IMR-90 (cell line): ENCODE data around the gene CNTN3. TPM values are rescaled to one million over a fixed set of nuclear protein-coding genes. Genes with fewer than 3 reads are reported as not detected.

ENCODE experiments used
- ATAC-seq: fragments of 200-7000 bp; cut with Tn5 transposase; 2 replicates; pipeline ENCODE4 v1.9.1; 2020; ENCODE audit warnings: low read depth, mild to moderate bottlenecking, moderate library complexity
- BruUV-seq: library from RNA; stranded (reverse); fragments of 400-500 nt; replicated peaks from 2 replicates; lab custom pipeline; 2021; lab: Mats Ljungman, UMichigan
- CTCF ChIA-PET: fragments of 300-600 bp; formaldehyde crosslinking; extraction: SDS; loops from one replicate; lab custom pipeline; 2021; ENCODE audit warnings: antibody characterized with exemption; lab: Yijun Ruan, JAX
- POLR2A ChIA-PET: fragments of 300-600 bp; sonication (Branson Sonifier 250); formaldehyde crosslinking; loops from one replicate; lab custom pipeline; 2022; ENCODE audit warnings: antibody characterized with exemption; ENCODE audit not compliant: unreplicated experiment; lab: Charles Lee
- DNase-seq: peaks from one replicate; pipeline ENCODE4 v3.0.0; 2013
- H2AFZ ChIP-seq: replicated peaks from 2 replicates; pipeline ENCODE3; 2013; ENCODE audit warnings: low read length, mild to moderate bottlenecking; ENCODE audit not compliant: poor library complexity
- H2AK5ac ChIP-seq: 2 replicates; pipeline ENCODE4 v1.6.1; 2013; ENCODE audit warnings: low read depth, low read length, inconsistent platforms
- H2AK9ac ChIP-seq: replicated peaks from 2 replicates; pipeline ENCODE3; 2013; ENCODE audit warnings: mild to moderate bottlenecking, low read depth, low read length, moderate library complexity; ENCODE audit not compliant: poor library complexity
- H2BK120ac ChIP-seq: 2 replicates; pipeline ENCODE4 v1.6.1; 2013; ENCODE audit warnings: low read depth, low read length, inconsistent platforms
- H2BK15ac ChIP-seq: 3 replicates; pipeline ENCODE4 v1.6.1; 2013; ENCODE audit warnings: low read depth, low read length, inconsistent platforms
- H2BK20ac ChIP-seq: 2 replicates; pipeline ENCODE4 v1.6.1; 2013; ENCODE audit warnings: low read depth, mild to moderate bottlenecking, inconsistent platforms, low read length, moderate library complexity
- H2BK5ac ChIP-seq: 2 replicates; pipeline ENCODE4 v1.6.1; 2013; ENCODE audit warnings: mild to moderate bottlenecking, low read depth, low read length, inconsistent platforms; ENCODE audit not compliant: poor library complexity, severe bottlenecking
- H3K14ac ChIP-seq: replicated peaks from 2 replicates; pipeline ENCODE4 v1.6.1; 2013; ENCODE audit warnings: low read depth, low read length, inconsistent platforms
- H3K18ac ChIP-seq: 2 replicates; pipeline ENCODE4 v1.6.1; 2013; ENCODE audit warnings: low read depth, low read length, control low read depth
- H3K23ac ChIP-seq: 2 replicates; pipeline ENCODE4 v1.6.1; 2013; ENCODE audit warnings: low read depth, low read length, inconsistent platforms
- H3K27ac ChIP-seq: 2 replicates; pipeline ENCODE4 v1.5.1; 2013; ENCODE audit warnings: mild to moderate bottlenecking, control low read depth, low read length; ENCODE audit not compliant: insufficient read depth
- H3K27me3 ChIP-seq: 2 replicates; pipeline ENCODE4 v1.6.1; 2013; ENCODE audit warnings: low read length; ENCODE audit not compliant: control insufficient read depth, insufficient read depth
- H3K36me3 ChIP-seq: 2 replicates; pipeline ENCODE4 v1.6.1; 2013; ENCODE audit warnings: low read length, mixed read lengths; ENCODE audit not compliant: control insufficient read depth, insufficient read depth
- H3K4ac ChIP-seq: 2 replicates; pipeline ENCODE4 v1.6.1; 2013; ENCODE audit warnings: low read depth, low read length, inconsistent platforms
- H3K4me1 ChIP-seq: 2 replicates; pipeline ENCODE4 v1.6.1; 2013; ENCODE audit warnings: low read length, mixed read lengths; ENCODE audit not compliant: control insufficient read depth, insufficient read depth
- H3K4me2 ChIP-seq: 2 replicates; pipeline ENCODE4 v1.6.1; 2013; ENCODE audit warnings: low read depth, mild to moderate bottlenecking, control low read depth, low read length, moderate library complexity
- H3K4me3 ChIP-seq: 2 replicates; pipeline ENCODE4 v1.5.1; 2013; ENCODE audit warnings: low read depth, mild to moderate bottlenecking, control low read depth, low read length, moderate library complexity; ENCODE audit not compliant: insufficient read depth
- H3K56ac ChIP-seq: 2 replicates; pipeline ENCODE4 v1.6.1; 2013; ENCODE audit warnings: low read length, inconsistent platforms; ENCODE audit not compliant: insufficient read depth; ENCODE audit errors: extremely low read depth
- H3K79me1 ChIP-seq, 2 experiments: 2 replicates each; pipeline ENCODE4 v1.6.1; 2013; ENCODE audit warnings: low read length in 2 of 2, inconsistent platforms in 1 of 2, low read depth in 1 of 2
- H3K9ac ChIP-seq: 2 replicates; pipeline ENCODE4 v1.6.1; 2013; ENCODE audit warnings: low read depth, low read length, control low read depth
- H3K9me1 ChIP-seq: 2 replicates; pipeline ENCODE4 v1.6.1; 2013; ENCODE audit warnings: low read length, inconsistent platforms; ENCODE audit not compliant: insufficient read depth
- H3K9me3 ChIP-seq: 2 replicates; pipeline ENCODE4 v1.6.1; 2013; ENCODE audit warnings: low read length; ENCODE audit not compliant: control insufficient read depth, insufficient read depth
- H4K20me1 ChIP-seq: 2 replicates; pipeline ENCODE4 v1.6.1; 2013; ENCODE audit warnings: low read length, inconsistent platforms; ENCODE audit not compliant: insufficient read depth
- H4K5ac ChIP-seq: 2 replicates; pipeline ENCODE4 v1.6.1; 2013; ENCODE audit warnings: mild to moderate bottlenecking, low read depth, low read length, control low read depth
- H4K8ac ChIP-seq, 2 experiments: 2 replicates each; pipeline ENCODE4 v1.6.1; 2013; ENCODE audit warnings: low read depth in 2 of 2, low read length in 2 of 2, control low read depth in 1 of 2, inconsistent platforms in 1 of 2
- H4K91ac ChIP-seq: 2 replicates; pipeline ENCODE4 v1.6.1; 2013; ENCODE audit warnings: low read depth, low read length, inconsistent platforms; ENCODE audit not compliant: insufficient read depth
- BHLHE40 ChIP-seq: fragments of 150-350 bp; IDR thresholded peaks from 2 replicates; pipeline ENCODE4 v1.6.1; 2016; ENCODE audit warnings: mild to moderate bottlenecking, low read depth, low read length
- CEBPB ChIP-seq: IDR thresholded peaks from 2 replicates; pipeline ENCODE4 v1.6.1; 2012; ENCODE audit warnings: low read depth, low read length, improper control_type of control experiment
- CHD1 ChIP-seq: IDR thresholded peaks from 2 replicates; pipeline ENCODE4 v1.6.1; 2012; ENCODE audit warnings: low read depth, low read length, improper control_type of control experiment
- FOS ChIP-seq: fragments of 150-350 bp; IDR thresholded peaks from 2 replicates; pipeline ENCODE4 v1.6.1; 2016; ENCODE audit warnings: low read depth, low read length
- RAD21 ChIP-seq: IDR thresholded peaks from 2 replicates; pipeline ENCODE4 v1.6.1; 2012; ENCODE audit warnings: low read length, improper control_type of control experiment
- SMC3 ChIP-seq: fragments of 150-350 bp; IDR thresholded peaks from 2 replicates; pipeline ENCODE4 v1.6.1; 2016; ENCODE audit warnings: low read depth, mild to moderate bottlenecking, antibody characterized with exemption, low read length, moderate library complexity
- USF2 ChIP-seq: fragments of 150-350 bp; IDR thresholded peaks from 2 replicates; pipeline ENCODE4 v1.6.1; 2017; ENCODE audit warnings: mild to moderate bottlenecking, antibody characterized with exemption, low read length, low read depth
- dilution Hi-C: fragments of 300-500 bp; cut with HindIII; formaldehyde crosslinking; loops from one replicate; pipeline ENCODE4 v1.14.3; 2018; ENCODE audit warnings: low sequenced_read_pairs; ENCODE audit not compliant: unreplicated experiment
- in situ Hi-C: fragments of 300-500 bp; cut with MboI; formaldehyde crosslinking; loops from 3 replicates; pipeline ENCODE4 v1.14.3; 2019; ENCODE audit warnings: low sequenced_read_pairs, inconsistent platforms, mixed read lengths
- intact Hi-C: fragments of 100-400 bp; cut with micrococcal nuclease; formaldehyde crosslinking; loops from 2 replicates; pipeline ENCODE4 v1.10.0; 2022
- polyA plus RNA-seq, 3 experiments: library from polyadenylated mRNA; depleted of rRNA; stranded (reverse); fragments of >200 nt; gene quantifications; 2 replicates each; pipeline ENCODE4 v1.2.3, GENCODE V29; 2012; ENCODE audit warnings: low replicate concordance in 1 of 3
- total RNA-seq: library from RNA; depleted of rRNA; stranded (reverse); fragments of >200 nt; gene quantifications from 2 replicates; pipeline ENCODE4 v1.2.3, GENCODE V29; 2012
- TF ChIP-seq, protein P1 (sequence below): fragments of 150-350 bp; IDR thresholded peaks from 2 replicates; pipeline ENCODE4 v1.6.1; 2016; ENCODE audit warnings: low read depth, mild to moderate bottlenecking, low read length, moderate library complexity, borderline replicate concordance

Gene CNTN3
- total and polyA plus RNA-seq, 2 of the 4 experiments (the other 2 are of a cell fraction) = 3.5 to 3.6 TPM

GRCh38 chr3:74591946-74592345, 22.5 kb downstream of the CNTN3 start:
- Histone ChIP-seq H3K9ac (no peak overlapping the region), H2AK9ac (no peak overlapping the region), H3K27ac (no peak overlapping the region; the same call in 1 of the 2 replicates), H4K20me1 (no peaks in the 10 kb centered on the region), H3K36me3 (no peaks in the 10 kb centered on the region), H3K79me1 (peaks cover 3 to 8% of the 10 kb centered on the region in 2 experiments; a peak in 2 of 4 replicates), H3K4ac (no peak overlapping the region), H2BK15ac (no peak overlapping the region; the same call in 2 of the 3 replicates), H4K5ac (peak overlapping the region; percentile 81), H4K8ac (no peak overlapping the region; a peak in 1 of 4 replicates), H2BK5ac (peak overlapping the region; percentile 60), H2AFZ (no peak overlapping the region), H3K14ac (0 out of 2 replicates have a peak overlapping the region, but pooled peaks have one; percentile 7), H3K4me1 (peaks cover 6% of the 10 kb centered on the region), H3K9me1 (no peaks in the 10 kb centered on the region), H2AK5ac (no peak overlapping the region), H3K9me3 (no peaks in the 10 kb centered on the region), H3K27me3 (no peaks in the 10 kb centered on the region), H3K4me2 (no peak overlapping the region), H3K23ac (no peak overlapping the region; the same call in 1 of the 2 replicates), H3K56ac (no peak overlapping the region), H2BK120ac (peak overlapping the region; percentile 4; the same call in 1 of the 2 replicates), H2BK20ac (no peak overlapping the region), H3K4me3 (no peak overlapping the region), H3K18ac (peak overlapping the region; percentile 62), H4K91ac (no peak overlapping the region)
- TF ChIP-seq CEBPB (no peak), BHLHE40 (no peak), SMC3 (no peak), FOS (no peak), RAD21 (no peak), CHD1 (no peak), USF2 (no peak)
- TF ChIP-seq, protein P1, sequence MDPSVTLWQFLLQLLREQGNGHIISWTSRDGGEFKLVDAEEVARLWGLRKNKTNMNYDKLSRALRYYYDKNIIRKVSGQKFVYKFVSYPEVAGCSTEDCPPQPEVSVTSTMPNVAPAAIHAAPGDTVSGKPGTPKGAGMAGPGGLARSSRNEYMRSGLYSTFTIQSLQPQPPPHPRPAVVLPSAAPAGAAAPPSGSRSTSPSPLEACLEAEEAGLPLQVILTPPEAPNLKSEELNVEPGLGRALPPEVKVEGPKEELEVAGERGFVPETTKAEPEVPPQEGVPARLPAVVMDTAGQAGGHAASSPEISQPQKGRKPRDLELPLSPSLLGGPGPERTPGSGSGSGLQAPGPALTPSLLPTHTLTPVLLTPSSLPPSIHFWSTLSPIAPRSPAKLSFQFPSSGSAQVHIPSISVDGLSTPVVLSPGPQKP = no peak
- in situ Hi-C loops = no loop called here
- BruUV-seq = no TSS peak
- ChIA-PET POLR2A (no interaction called here), CTCF (interaction anchor here (0.7 kb wide), 1 partner anchor 24 kb away, joined by 3 read pairs; no protein-coding TSS in a partner anchor)
- peak; percentile 44 for ATAC-seq
- dilution Hi-C loops = no loop called here
- DNase-seq = no peak
- intact Hi-C loops = no loop called here
